ENCODE measurements around the gene TP53INP2.

The TP53INP2 gene

GRCh38 chr20:34747479-34747878 lies 43.3 kb downstream of the TP53INP2 start:
- DNase-seq (ENCODE audit: low spot score in 2 of 2) (no peak), ATAC-seq (replicated peaks; ENCODE audit: extremely low read depth, poor library complexity, severe bottlenecking) (no peak)
- Mint-ChIP-seq H3K4me1 (peaks cover 11% of the 10 kb centered on the region), H3K4me3 (no peak overlapping the region), H3K36me3 (ENCODE audit: insufficient read depth) (peaks cover 53% of the 10 kb centered on the region), H3K27ac (ENCODE audit: low read depth) (peak overlapping the region; percentile 67), H3K9me3 (no peaks in the 10 kb centered on the region), H3K27me3 (no peaks in the 10 kb centered on the region)

DNA sequence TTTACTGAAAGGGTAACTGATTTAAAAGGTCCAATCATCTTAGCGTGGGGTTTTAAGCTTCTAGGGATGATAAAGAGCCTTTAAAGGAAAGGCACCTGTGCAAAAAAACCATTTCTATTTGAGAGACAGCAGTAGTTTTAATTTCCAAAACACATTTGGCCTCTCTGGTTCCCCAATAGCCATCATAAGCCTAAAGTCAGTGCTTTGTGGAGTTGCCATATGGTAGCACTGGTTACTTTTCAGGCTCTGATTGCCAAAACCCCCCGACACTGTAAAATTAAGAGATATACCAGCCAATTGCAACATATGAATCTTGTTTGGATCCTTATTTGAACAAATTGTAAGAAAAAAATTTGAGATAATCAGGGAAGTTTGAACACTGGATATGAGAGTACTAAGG lies 44.6 kb downstream of the TP53INP2 start:
- H3K27me3 Mint-ChIP-seq: no peaks in the 10 kb centered on the region

DNA sequence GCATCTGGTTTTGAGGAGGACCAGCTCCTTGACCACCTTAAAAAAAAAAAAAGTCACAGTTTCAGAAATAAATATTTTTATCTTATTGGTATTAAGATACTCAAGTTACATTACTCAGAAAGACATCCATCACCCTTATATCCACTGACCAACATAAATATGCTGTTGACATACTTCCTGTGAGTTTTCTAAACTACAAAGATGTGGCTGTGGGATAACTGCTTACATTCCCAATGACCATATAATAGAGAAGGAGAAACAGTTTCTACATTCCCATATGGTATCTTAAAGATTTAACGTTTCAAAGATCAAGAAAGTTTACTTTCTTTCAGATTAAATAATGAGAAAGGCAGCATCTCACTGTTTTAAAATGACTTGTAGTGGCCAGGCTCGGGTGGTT lies 46.3 kb downstream of the TP53INP2 start:
- no peak for ATAC-seq (replicated peaks; ENCODE audit: extremely low read depth, poor library complexity, severe bottlenecking)
- Mint-ChIP-seq H3K4me3 (no peak overlapping the region), H3K27me3 (no peaks in the 10 kb centered on the region), H3K9me3 (no peaks in the 10 kb centered on the region), H3K4me1 (peaks cover 6% of the 10 kb centered on the region), H3K27ac (ENCODE audit: low read depth) (no peak overlapping the region), H3K36me3 (ENCODE audit: insufficient read depth) (peaks cover 53% of the 10 kb centered on the region)
- no peak for DNase-seq (ENCODE audit: low spot score in 2 of 2)

More for the DNA sequence above, 44.6 kb downstream of the TP53INP2 start:
- Mint-ChIP-seq H3K4me3 (no peak overlapping the region), H3K4me1 (peaks cover 6% of the 10 kb centered on the region), H3K36me3 (ENCODE audit: insufficient read depth) (peaks cover 51% of the 10 kb centered on the region), H3K9me3 (no peaks in the 10 kb centered on the region), H3K27ac (ENCODE audit: low read depth) (peak overlapping the region; percentile 5)
- ATAC-seq (replicated peaks; ENCODE audit: extremely low read depth, poor library complexity, severe bottlenecking): no peak
- no peak for DNase-seq (ENCODE audit: low spot score in 2 of 2)

DNA sequence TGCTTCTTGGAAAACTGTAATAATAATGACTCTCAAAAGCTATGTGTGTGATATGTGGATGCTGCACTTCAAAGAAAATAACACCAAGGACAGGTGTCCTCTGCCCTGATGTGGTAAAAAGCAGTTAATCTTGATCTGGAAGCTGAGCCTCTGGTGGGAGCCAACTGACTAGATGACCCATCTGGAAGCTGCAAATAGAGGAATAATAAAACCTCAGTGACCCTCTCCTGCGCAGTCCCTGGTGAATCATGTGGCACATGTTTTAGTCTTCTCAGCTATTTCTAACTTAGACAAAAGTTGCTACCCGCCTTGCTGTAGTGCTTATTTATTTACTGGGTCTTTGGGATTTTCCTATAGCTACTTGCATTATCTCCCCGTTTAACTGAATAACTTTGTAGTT lies 47.3 kb downstream of the TP53INP2 start:
- DNase-seq (ENCODE audit: low spot score in 2 of 2) (no peak), ATAC-seq (replicated peaks; ENCODE audit: extremely low read depth, poor library complexity, severe bottlenecking) (no peak)
- Mint-ChIP-seq H3K9me3 (no peaks in the 10 kb centered on the region), H3K36me3 (ENCODE audit: insufficient read depth) (peaks cover 44% of the 10 kb centered on the region), H3K27ac (ENCODE audit: low read depth) (no peak overlapping the region), H3K4me1 (peaks cover 6% of the 10 kb centered on the region), H3K4me3 (no peak overlapping the region), H3K27me3 (no peaks in the 10 kb centered on the region)

DNA sequence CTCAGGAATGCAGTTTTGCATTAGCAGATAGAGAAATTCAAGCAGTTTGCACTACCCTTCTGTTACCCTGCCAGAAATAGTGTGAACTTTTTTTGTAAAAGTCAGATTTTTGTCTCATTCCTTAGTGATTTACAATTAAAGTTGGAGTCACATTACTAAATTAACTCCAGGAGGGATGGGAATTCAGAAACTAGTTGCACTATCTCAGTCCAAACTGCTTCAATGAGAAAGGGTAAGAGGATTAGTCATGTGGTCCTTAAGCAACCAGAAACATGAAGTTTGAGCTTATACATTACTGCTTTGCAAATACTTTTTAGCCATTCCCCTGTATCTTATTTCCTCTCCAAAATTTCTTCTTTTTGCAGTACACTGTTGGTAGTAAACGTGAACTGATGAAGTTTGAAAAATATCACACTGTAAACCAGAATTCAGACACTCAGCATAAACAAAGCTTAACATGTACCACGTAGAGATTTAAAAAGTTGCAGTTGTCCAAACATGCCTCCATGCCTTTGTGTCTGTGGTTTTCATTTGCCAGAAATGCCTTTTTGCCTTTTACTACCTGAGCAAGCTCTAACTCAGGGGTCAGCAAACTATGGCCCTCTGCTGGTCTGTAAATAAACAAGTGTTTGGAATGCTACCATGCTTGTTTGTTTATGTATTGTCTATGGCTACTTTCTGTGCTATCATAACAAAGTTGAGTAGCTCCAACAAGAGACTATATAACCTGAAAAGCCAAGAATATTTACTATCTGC lies 49.7 kb downstream of the TP53INP2 start:
- no peak overlapping the region for H3K4me3 Mint-ChIP-seq
- peaks cover 4% of the 10 kb centered on the region for H3K4me1 Mint-ChIP-seq
- H3K36me3 Mint-ChIP-seq (ENCODE audit: insufficient read depth): peaks cover 55% of the 10 kb centered on the region
- no peak for ATAC-seq (replicated peaks; ENCODE audit: extremely low read depth, poor library complexity, severe bottlenecking)
- H3K27me3 Mint-ChIP-seq: no peaks in the 10 kb centered on the region
- H3K9me3 Mint-ChIP-seq: no peaks in the 10 kb centered on the region
- DNase-seq (ENCODE audit: low spot score in 2 of 2): no peak
- H3K27ac Mint-ChIP-seq (ENCODE audit: low read depth): no peak overlapping the region

DNA sequence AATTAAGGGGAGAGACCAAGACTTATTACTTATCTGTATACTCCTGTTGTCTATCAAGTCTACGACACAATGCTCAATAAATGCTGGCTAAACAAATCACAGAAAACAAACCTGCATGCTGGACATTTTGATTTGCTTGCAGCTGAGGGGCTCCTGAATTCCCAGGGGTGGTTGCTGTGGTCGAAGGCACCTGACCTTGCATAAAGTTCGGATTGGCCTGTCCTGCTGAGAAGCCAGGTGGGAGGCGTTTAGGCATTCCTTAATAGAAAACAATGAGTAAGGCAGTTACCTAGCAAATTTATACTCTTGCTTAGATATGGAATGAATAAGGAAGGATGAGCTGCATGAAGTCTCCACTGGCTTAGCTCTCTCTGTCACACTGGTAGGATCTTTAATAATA lies 50.5 kb downstream of the TP53INP2 start:
- ATAC-seq (replicated peaks; ENCODE audit: extremely low read depth, poor library complexity, severe bottlenecking): no peak
- Mint-ChIP-seq H3K4me3 (no peak overlapping the region), H3K4me1 (no peaks in the 10 kb centered on the region), H3K27me3 (no peaks in the 10 kb centered on the region), H3K9me3 (no peaks in the 10 kb centered on the region), H3K27ac (ENCODE audit: low read depth) (no peak overlapping the region), H3K36me3 (ENCODE audit: insufficient read depth) (peaks cover 57% of the 10 kb centered on the region)
- DNase-seq (ENCODE audit: low spot score in 2 of 2): no peak

- no peak overlapping the region for H3K4me3 Mint-ChIP-seq
- no peaks in the 10 kb centered on the region for H3K4me1 Mint-ChIP-seq
- no peak overlapping the region for H3K27ac Mint-ChIP-seq (ENCODE audit: low read depth)
- no peaks in the 10 kb centered on the region for H3K9me3 Mint-ChIP-seq
- DNase-seq (ENCODE audit: low spot score in 2 of 2): no peak
- no peak for ATAC-seq (replicated peaks; ENCODE audit: extremely low read depth, poor library complexity, severe bottlenecking)
- H3K36me3 Mint-ChIP-seq (ENCODE audit: insufficient read depth): peaks cover 55% of the 10 kb centered on the region
- H3K27me3 Mint-ChIP-seq: no peaks in the 10 kb centered on the region
Measured at GRCh38 chr20:34755367-34755766, 51.2 kb downstream of the TP53INP2 start.

DNA sequence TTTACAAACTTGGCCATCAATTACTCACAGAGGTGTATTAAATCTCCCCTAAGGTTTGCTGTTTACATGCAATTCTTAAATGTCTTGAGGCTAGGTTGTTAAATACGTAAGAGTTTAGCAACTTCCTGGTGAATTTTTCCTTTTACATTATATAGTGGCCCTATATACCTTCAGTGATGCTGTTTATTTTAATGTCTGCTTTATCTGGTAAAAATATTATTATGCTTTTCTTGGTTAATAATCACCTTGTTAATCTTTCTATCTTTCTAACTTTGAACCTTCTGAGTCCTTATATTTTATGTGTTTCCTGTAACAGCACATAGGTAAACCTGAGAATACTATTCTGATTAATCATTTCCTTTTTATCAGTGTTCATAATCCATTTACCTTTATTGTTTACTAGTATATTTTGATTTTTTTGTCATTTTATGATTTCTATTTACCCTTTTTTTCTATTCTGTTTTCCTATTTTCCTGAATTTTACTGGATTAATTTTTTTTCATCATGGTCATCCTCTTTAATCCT lies 57.9 kb downstream of the TP53INP2 start:
- no peak overlapping the region for H3K4me3 Mint-ChIP-seq

More for the DNA sequence above, 57.9 kb downstream of the TP53INP2 start:
- Mint-ChIP-seq H3K27me3 (no peaks in the 10 kb centered on the region), H3K9me3 (no peaks in the 10 kb centered on the region), H3K36me3 (ENCODE audit: insufficient read depth) (peaks cover 54% of the 10 kb centered on the region), H3K4me1 (no peaks in the 10 kb centered on the region), H3K27ac (ENCODE audit: low read depth) (peak overlapping the region; percentile 38)
- no peak for DNase-seq (ENCODE audit: low spot score in 2 of 2)
- ATAC-seq (replicated peaks; ENCODE audit: extremely low read depth, poor library complexity, severe bottlenecking): no peak

Data from central memory CD8-positive, alpha-beta T cell (primary cell).